Measurements from ENCODE around the gene SETX. TPM values are rescaled to one million over a fixed set of nuclear protein-coding genes. Genes with fewer than 3 reads are reported as not detected.

The SETX gene
- total RNA-seq, 1 donor from 2014 or later: 49.7 TPM

- no peak overlapping the region for H3K27ac ChIP-seq
- H3K27me3 Mint-ChIP-seq (ENCODE audit: insufficient read depth, low read depth): peaks cover 11% of the 10 kb centered on the region
- H3K4me3 ChIP-seq: no peak overlapping the region
- no peak overlapping the region for H3K9ac ChIP-seq
- H3K9me3 ChIP-seq (ENCODE audit: low read depth): peaks cover 11% of the 10 kb centered on the region
- no peaks in the 10 kb centered on the region for H3K79me2 ChIP-seq (ENCODE audit: low read depth)
- TF ChIP-seq CTCF (IDR thresholded peaks at IDR 0.05) (no peak), EZH2 (IDR thresholded peaks at IDR 0.05) (no peak), EZH2phosphoT487 (IDR thresholded peaks at IDR 0.05) (no peak)
- H3F3A ChIP-seq (ENCODE audit: low read depth): no peaks in the 10 kb centered on the region
- peaks cover 2% of the 10 kb centered on the region for H3K36me3 Mint-ChIP-seq
- H3K4me1 Mint-ChIP-seq: no peaks in the 10 kb centered on the region
- H3K4me3 Mint-ChIP-seq: no peak overlapping the region
- H3K27ac Mint-ChIP-seq: no peak overlapping the region
- peaks cover 2% of the 10 kb centered on the region for H3K27me3 ChIP-seq
- H3K4me2 ChIP-seq: no peak overlapping the region
- H4K20me1 ChIP-seq (ENCODE audit: low read depth): no peaks in the 10 kb centered on the region
- H3K9me3 Mint-ChIP-seq: peaks cover 23% of the 10 kb centered on the region
- no peak overlapping the region for H2AFZ ChIP-seq (replicated peaks)
- no peaks in the 10 kb centered on the region for H3K4me1 ChIP-seq
- H3K36me3 ChIP-seq: no peaks in the 10 kb centered on the region
- no peak for DNase-seq (ENCODE audit: low spot score)
These were observed 105.1 kb downstream of the SETX start for GRCh38 chr9:132249690-132250089.

- Histone ChIP-seq H3K4me2 (no peak overlapping the region), H3K4me1 (no peaks in the 10 kb centered on the region), H3K27me3 (peaks cover 7% of the 10 kb centered on the region), H3K9me3 (ENCODE audit: low read depth) (peaks cover 11% of the 10 kb centered on the region), H3F3A (ENCODE audit: low read depth) (no peaks in the 10 kb centered on the region), H3K27ac (no peak overlapping the region), H3K79me2 (ENCODE audit: low read depth) (no peaks in the 10 kb centered on the region), H3K9ac (no peak overlapping the region), H2AFZ (replicated peaks) (no peak overlapping the region), H3K4me3 (no peak overlapping the region), H3K36me3 (no peaks in the 10 kb centered on the region), H4K20me1 (ENCODE audit: low read depth) (no peaks in the 10 kb centered on the region)
- TF ChIP-seq CTCF (IDR thresholded peaks at IDR 0.05): no peak
- TF ChIP-seq EZH2 (IDR thresholded peaks at IDR 0.05): no peak
- TF ChIP-seq EZH2phosphoT487 (IDR thresholded peaks at IDR 0.05): no peak
- no peak overlapping the region for H3K27ac Mint-ChIP-seq
- peaks cover 4% of the 10 kb centered on the region for H3K4me1 Mint-ChIP-seq
- no peak for DNase-seq (ENCODE audit: low spot score)
- H3K36me3 Mint-ChIP-seq: peaks cover 2% of the 10 kb centered on the region
- peaks cover 23% of the 10 kb centered on the region for H3K9me3 Mint-ChIP-seq
- peaks cover 13% of the 10 kb centered on the region for H3K27me3 Mint-ChIP-seq (ENCODE audit: insufficient read depth, low read depth)
- H3K4me3 Mint-ChIP-seq: no peak overlapping the region
These were observed 105.7 kb downstream of the SETX start for GRCh38 chr9:132249123-132249522.

- H3K4me3 Mint-ChIP-seq: no peak overlapping the region
- peaks cover 20% of the 10 kb centered on the region for H3K9me3 Mint-ChIP-seq
- TF ChIP-seq CTCF (IDR thresholded peaks at IDR 0.05): no peak
- no peak for TF ChIP-seq EZH2phosphoT487 (IDR thresholded peaks at IDR 0.05)
- TF ChIP-seq EZH2 (IDR thresholded peaks at IDR 0.05): no peak
- H3K36me3 ChIP-seq: no peaks in the 10 kb centered on the region
- H3K27ac Mint-ChIP-seq: no peak overlapping the region
- no peaks in the 10 kb centered on the region for H4K20me1 ChIP-seq (ENCODE audit: low read depth)
- H3K9me3 ChIP-seq (ENCODE audit: low read depth): peaks cover 11% of the 10 kb centered on the region
- H3K9ac ChIP-seq: no peak overlapping the region
- H2AFZ ChIP-seq (replicated peaks): no peak overlapping the region
- no peaks in the 10 kb centered on the region for H3F3A ChIP-seq (ENCODE audit: low read depth)
- H3K36me3 Mint-ChIP-seq: peaks cover 2% of the 10 kb centered on the region
- H3K4me2 ChIP-seq: no peak overlapping the region
- H3K27me3 ChIP-seq: peaks cover 19% of the 10 kb centered on the region
- DNase-seq (ENCODE audit: low spot score): no peak
- no peak overlapping the region for H3K4me3 ChIP-seq
- peaks cover 4% of the 10 kb centered on the region for H3K4me1 Mint-ChIP-seq
- H3K4me1 ChIP-seq: peaks cover 1% of the 10 kb centered on the region
- no peak overlapping the region for H3K27ac ChIP-seq
- H3K27me3 Mint-ChIP-seq (ENCODE audit: insufficient read depth, low read depth): peaks cover 21% of the 10 kb centered on the region
- H3K79me2 ChIP-seq (ENCODE audit: low read depth): no peaks in the 10 kb centered on the region
These were observed 106.8 kb downstream of the SETX start for GRCh38 chr9:132247942-132248341.
